ENCODE data around the gene KRTAP1-4.

DNA sequence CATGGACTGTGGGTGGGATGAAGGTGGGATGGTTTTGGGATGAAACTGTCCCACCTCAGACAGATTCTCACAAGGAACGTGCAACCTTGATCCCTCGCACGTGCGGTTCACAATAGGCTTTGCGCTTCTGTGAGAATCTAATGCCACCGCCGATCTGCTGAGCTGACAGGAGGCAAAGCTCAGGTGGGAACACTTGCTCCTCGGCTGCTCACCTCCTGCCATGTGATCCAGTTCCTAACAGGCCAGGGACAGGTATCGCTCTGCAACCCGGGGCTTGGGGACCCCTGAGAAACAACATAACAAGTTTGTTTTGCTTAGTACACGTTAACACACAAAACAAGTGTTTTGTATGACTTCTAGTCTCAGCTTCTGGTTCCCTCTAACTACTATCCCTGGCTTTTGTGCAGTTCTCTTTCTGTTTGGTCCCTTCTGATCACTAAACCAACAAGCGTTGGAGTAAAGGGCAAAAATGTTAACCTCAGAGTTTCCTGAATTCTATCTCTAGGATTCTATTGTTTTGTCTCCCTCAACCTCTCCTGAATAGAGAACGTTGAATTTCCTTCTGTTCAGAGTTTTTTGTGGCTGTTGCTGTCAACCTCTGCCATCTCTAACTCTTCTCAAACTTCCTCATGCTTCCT, 13.3 kb downstream of the KRTAP1-4 start:
- no peak for TF ChIP-seq POLR2A (IDR thresholded peaks at IDR 0.05; ENCODE audit: low read depth, low read length)
- TF ChIP-seq, protein P1, sequence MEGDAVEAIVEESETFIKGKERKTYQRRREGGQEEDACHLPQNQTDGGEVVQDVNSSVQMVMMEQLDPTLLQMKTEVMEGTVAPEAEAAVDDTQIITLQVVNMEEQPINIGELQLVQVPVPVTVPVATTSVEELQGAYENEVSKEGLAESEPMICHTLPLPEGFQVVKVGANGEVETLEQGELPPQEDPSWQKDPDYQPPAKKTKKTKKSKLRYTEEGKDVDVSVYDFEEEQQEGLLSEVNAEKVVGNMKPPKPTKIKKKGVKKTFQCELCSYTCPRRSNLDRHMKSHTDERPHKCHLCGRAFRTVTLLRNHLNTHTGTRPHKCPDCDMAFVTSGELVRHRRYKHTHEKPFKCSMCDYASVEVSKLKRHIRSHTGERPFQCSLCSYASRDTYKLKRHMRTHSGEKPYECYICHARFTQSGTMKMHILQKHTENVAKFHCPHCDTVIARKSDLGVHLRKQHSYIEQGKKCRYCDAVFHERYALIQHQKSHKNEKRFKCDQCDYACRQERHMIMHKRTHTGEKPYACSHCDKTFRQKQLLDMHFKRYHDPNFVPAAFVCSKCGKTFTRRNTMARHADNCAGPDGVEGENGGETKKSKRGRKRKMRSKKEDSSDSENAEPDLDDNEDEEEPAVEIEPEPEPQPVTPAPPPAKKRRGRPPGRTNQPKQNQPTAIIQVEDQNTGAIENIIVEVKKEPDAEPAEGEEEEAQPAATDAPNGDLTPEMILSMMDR (conservative IDR thresholded peaks at IDR 0.05; ENCODE audit: low read depth, low read length), result no peak

Data from IMR-90 (cell line).